ENCODE measurements around the gene MAGI3. TPM values are rescaled to one million over a fixed set of nuclear protein-coding genes. Genes with fewer than 3 reads are reported as not detected.

Gene MAGI3
- total RNA-seq, 1 experiment from 2014 or later = 20.8 TPM

DNA sequence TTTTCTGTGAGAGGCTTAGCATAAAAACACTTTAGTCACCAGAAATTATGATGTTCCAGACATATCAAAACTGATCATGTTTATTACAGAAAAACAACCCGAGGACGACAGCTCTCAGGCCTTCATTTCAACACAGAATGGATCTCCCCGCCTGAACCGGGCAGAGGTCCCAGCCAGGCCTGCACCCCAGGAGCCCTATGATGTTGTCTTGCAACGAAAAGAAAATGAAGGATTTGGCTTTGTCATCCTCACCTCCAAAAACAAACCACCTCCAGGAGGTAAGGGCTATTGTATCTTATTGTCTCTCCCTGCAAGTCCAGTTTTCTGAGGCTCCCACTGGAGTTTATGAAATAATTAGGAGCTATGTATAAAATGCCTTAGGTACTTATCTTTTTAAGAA is 263.4 kb downstream of the MAGI3 start:
- no peak for DNase-seq (ENCODE audit: low spot score)

DNA sequence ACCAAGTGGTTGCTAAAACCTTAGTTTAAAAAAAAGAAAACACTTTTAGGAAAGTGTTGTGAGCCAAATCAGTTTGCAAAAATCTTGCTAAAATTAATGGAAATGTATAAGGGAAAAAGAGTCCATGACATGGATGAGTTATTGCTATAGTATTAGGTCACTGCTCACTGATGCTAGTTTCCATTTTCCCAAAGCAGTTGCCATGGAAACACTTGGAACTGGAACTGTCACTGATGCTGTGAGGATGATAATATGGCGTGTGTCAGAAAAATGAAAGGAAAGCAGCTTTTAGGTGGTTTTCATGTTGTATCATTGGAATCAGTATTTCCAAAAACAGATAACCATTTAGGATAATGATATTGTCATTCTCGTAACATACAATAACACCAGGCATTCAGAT is 264.6 kb downstream of the MAGI3 start:
- no peak for DNase-seq (ENCODE audit: low spot score)

DNA sequence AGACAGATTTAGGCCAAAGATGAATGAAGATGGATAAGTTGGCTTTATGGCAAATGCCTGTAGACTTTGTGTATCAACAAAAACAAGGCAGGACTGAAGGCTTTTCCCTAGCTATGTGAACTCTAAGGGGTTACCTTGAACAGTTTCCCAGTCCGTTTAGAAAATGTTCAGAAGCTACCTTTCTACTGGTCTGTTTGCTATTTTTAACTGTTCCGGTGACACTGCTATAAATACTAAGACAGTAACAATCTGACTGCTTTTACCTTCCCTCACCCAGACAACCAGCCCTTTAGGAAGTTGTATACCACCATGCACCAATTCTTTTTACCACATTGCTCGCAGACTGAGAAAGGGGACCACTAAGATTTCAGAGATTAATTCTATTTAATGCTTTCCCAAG is 266.8 kb downstream of the MAGI3 start:
- no peak for DNase-seq (ENCODE audit: low spot score)

DNA sequence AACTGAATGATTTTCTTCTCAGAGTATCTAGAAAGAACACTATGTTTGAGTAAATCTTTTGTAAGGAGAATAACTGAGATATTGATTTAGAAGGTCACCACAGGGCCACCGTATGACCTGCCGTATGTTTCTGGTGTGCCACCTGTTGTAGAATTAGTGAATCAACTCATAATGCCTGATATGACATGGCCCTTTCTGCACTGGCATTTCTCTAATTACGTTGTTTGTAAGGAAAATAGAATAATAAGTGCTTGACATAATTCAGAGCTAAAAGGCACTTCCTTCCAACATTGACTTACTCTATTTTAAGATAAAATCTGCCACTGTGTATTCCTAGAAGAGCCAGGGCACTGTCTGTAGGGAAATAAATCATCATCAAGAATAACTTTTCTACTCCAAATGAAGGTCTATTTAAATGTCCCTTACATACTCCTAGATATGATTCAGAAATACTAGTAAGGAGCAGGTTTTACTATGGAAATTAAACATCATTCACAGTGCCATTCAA is 267.3 kb downstream of the MAGI3 start:
- DNase-seq (ENCODE audit: low spot score) = no peak

DNA sequence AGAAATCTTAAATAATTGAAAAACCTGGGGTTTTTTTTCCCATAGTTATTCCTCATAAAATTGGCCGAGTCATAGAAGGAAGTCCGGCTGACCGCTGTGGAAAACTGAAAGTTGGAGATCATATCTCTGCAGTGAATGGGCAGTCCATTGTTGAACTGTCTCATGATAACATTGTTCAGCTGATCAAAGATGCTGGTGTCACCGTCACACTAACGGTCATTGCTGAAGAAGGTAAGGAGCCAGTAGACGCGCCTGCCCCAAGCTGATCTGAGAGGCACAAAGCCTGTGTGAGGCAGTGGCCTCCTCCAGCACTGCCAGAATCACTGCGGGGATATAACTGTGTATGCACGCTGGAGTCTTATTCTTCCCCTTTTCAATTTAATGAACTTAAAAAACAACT is 268.7 kb downstream of the MAGI3 start:
- peak; percentile 30 for DNase-seq (ENCODE audit: low spot score)

DNA sequence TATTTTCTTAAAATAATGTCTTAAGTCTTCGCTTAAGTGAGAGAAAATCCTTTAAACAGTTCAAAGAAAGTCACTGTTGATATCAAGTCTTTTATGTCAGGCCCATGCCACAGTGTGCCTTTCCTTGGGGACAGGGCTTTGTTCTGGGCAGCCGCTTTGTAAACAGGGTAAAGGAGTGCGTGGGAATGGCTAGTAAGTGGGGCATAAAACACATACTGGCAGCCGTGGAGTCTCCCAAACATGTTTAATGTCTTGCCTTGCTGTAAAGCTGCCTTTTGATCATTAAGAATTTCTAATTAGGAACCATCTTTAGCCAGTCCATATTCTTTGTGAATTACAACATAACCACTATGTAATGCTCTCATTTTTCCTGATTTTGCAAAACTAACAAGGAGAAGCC is 269.2 kb downstream of the MAGI3 start:
- no peak for DNase-seq (ENCODE audit: low spot score)

DNA sequence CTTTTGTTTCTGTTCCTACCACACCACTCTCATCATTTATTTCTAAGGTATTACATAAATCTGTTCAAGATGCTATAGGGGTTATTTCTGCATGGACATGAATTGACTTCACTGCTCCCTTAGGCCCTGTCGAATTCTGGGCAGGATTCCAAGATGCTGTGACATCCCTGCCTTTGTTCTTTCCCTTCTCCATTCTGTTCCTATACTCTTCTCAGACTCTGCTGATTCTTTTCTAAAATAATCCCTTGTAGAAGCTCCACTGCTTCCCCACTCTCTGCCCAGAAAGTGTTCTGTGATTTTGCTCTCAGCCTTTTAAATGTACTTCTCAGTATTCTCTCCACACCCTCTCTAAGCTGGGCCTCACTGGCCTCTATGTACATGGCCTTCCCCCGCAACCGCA is 269.8 kb downstream of the MAGI3 start:
- DNase-seq (ENCODE audit: low spot score) = no peak

DNA sequence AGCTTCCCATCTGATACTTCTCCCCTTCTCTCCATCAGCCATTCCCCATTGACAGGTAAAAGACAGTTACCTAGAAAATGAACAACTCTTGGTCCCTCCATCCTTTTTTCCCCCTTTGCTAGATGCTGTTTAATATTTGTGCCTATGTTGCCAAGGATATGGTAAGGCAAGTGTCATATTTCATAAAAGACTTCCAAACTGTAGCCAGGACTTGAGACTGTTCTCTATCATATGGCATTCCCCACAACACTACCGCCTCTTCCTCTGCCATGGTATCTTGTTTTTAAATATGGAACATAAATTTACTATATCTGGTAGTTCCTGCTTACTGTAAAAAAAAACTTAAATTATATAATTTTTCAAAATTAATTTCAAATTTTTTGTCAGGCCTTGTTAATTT is 271.8 kb downstream of the MAGI3 start:
- no peak for DNase-seq (ENCODE audit: low spot score)

DNA sequence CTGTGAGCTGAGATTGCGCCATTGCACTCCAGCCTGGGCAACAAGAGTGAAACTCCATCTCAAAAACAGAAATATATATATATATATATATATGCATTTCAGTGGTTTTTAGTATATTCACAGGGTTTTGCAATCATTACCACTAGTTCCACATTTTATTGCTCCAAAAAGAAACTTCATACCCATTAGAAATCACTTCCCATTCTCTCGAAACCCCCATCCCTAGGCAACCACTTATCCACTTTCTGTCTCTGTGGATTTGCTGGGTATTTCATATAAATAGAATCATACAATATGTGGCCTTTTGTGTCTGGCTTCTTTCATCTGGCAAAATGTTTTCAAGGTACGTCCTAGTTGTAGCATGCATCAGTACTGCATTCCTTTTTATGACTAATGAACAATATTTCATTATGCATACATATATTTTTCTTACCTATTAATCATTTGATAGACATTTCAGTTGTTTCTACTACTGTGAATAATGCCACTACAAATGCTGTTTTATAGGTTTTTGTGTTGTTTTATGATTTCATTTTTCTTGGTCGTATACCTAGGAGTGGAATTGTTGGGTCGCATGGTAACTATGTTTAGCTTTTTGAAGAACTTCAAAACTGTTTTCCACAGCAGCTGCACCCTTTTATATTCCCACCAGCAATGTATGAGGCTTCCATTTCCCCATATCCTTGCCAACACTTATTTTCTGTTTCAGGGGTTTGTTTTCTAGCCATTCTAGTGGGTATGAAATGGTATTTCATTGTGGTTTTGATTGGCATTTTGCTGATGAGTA is 273.0 kb downstream of the MAGI3 start:
- no peak for DNase-seq (ENCODE audit: low spot score)

DNA sequence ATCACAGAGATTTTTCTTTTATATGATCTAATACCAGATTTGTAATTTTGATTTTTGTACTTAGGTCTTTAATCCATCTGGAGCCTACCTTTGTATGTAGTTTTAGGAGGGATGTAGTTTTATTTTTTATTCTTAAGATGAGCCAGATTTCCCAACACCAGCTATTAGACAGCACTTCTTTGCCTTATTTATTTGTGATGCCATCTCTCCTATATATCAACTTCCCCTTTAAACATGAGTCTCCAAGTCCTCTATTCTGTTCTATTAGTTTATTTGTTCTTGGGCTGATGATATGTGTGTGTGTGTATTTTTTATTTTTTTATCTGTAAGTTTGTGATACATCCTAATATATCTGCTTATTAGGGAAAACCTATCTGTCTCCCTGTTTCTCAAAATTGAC is 274.8 kb downstream of the MAGI3 start:
- no peak for DNase-seq (ENCODE audit: low spot score)

DNA sequence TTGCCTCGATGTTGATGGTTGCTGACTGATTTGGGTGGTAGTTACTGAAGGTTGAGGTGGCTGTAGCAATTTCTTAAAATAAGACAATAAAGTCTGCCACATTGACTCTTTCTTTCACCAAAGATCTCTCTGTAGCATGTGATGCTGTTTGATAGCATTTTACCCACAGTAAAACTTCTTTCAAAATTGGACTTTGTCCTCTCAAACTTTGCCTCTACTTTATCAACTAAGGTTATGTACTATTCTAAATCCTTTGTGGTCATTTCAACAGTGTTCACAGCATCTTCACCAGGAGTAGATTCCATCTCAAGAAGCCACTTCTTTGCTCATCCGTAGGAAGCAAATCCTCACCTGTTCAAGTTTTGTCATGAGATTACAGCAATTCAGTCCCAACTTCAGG is 275.8 kb downstream of the MAGI3 start:
- DNase-seq (ENCODE audit: low spot score) = no peak

DNA sequence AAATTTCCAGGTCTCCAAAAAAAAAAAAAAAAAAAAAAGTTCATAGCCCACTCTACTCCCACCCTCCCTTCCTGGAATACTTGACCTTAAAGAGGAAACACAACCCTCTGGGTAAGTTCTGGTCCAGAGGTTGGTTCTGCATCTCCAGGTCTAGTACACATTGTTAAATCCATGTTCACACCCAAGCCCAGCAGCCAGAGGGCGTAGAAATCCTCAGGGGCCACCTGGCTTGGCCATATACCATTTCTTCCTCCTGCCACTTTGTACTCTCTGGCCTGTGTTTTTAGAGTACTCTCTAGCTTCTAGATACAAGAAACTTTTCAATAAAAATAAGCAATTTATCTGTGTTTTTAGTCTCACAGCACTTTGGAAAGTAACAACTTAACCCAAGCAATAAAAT is 279.7 kb downstream of the MAGI3 start:
- DNase-seq (ENCODE audit: low spot score) = no peak

DNA sequence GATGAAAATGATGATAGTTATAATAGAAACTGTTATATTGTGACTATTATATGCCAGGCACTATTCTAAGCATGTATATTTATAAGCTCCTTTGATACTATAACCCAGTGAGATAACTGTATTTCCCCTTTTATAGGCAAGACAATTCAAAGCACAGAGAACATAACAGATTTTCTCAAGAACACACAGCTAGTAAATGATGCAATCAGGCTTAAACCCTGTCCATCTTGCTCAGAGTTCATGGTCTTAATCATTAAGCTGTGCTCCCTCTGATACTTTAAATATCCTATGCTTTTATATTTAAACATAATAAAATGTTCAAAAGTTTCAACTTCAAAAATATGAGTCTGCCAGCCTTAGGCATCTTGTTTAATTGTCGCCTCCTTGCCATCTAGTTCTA is 280.3 kb downstream of the MAGI3 start:
- DNase-seq (ENCODE audit: low spot score) = no peak

DNA sequence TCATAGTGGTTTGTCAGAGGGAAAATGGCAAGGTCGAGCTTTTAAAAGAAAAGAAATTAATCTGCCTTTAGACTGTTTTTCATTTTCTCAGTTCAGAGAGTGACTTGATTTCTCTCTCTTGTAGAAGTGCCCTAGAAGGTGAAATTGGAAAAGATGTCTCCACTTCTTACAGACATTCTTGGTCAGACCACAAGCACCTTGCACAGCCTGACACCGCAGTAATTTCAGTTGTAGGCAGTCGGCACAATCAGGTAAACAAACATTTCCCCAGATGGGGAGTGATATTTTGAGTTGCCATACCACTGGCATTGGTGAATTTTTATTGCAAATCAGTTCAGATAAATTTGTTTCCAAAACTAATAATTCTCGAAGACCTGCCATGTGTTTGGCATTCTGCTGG is 282.2 kb downstream of the MAGI3 start:
- no peak for DNase-seq (ENCODE audit: low spot score)

DNA sequence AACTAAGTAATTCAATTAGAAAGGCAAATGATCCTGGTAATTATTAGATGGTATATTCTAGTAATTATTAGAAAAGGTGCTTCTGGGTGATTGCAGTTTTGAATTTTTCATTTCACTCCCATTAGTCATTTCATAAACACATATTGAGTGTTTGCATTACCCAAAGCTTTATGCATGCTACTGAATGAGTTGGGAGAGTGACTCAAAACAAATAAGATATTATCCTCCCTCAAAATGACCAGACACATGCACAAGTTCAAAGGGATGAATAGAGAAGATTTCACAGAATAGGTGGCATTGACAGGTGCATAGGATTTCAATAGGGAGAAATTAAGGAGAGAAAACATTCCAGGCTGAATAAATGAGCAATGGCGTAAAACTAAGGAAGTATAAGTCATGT is 284.3 kb downstream of the MAGI3 start:
- no peak for DNase-seq (ENCODE audit: low spot score)

DNA sequence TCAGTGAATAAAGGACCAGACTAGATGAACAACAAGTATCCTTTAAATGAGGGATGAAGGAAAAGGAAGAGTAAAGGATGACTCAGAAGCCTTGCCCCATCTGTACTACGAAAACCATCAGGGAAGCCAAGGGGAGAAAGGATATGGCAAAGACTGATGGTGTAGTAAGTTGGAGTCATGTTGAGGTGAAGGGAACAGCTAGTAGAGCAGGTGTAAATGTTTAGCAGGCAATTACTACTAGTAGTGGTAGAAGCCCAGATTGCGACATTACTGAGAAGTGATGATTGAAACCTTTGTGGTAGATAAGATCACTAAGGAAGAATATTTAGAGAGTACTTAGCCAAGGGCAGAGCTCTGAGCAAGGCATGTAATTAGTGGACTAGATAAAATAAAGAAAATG is 285.0 kb downstream of the MAGI3 start:
- peak; percentile 30 for DNase-seq (ENCODE audit: low spot score)

DNA sequence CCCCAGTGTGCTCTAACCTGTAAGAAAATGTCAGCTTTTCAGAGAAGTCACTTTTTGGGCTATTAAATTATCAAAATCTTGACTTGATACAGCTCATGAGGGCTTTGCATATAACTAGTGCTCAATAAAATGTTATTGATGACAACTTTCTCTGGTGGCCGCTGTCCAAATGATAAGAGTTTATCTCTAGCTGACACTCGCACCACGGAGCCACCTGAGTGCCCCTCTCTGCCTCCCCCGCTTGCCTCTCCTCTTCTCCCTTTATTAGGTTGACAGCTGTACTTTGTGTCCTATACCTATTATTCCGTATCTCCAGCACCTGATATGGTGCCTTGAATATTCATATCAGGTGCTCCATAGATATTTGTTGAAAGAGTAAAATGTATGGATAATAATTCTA is 286.2 kb downstream of the MAGI3 start:
- no peak for DNase-seq (ENCODE audit: low spot score)

DNA sequence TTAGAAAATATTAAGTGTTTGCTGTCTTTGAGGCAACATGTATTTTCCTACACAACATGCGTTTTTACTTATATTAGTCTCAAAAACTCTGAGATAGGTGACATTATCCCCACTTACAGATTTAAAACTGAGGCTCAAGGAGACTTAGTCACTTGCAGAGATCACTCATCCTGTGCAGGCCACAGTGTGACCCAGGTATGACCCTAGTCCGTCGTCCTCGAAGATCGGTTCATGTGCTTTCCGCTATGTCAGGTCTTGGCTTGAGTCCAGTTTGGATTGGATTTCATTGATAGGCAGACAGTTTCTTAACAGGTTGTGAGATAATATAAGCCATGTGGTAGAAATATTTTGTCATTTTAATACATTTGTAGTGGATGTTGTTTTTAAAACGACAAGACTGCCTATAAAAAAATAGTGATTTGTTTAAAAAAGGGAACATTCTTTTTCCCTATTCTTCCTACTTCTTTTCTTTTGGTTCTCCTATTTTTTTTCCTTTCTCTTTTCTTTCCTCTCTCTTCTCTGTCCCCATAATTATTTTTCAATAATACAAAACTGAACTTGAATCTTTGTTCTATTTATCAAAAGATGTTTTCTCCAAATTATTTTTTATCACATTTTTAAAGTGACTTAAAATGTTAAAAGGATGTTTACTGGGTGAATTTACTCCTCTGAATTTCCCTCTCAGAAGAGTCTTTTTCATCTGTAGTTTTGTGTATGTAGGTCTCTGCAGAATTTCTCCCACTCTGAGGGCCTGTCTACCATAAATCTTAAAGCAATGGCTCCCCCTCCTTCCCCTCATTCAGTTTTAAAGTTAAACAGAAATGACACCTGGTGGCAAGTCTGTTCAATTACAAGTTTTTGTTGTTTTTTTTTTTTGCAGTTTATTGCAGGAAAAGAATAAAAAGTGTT is 287.2 kb downstream of the MAGI3 start:
- DNase-seq (ENCODE audit: low spot score) = peak; percentile 54

DNA sequence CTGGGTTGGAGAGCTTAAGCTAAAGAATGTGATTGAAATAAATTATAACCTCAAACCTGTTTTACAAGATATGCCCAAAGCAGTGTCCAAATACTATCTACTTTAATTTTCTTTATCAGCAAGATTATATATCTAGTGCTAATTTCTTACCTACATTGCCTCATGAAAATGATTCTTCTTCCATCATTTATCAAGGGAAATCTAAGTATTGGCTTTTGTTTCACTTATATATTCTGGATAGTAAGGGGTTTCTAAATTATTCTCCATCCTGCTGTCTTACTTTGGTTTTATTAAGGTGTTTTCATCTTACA is 287.8 kb downstream of the MAGI3 start:
- DNase-seq (ENCODE audit: low spot score) = no peak

DNA sequence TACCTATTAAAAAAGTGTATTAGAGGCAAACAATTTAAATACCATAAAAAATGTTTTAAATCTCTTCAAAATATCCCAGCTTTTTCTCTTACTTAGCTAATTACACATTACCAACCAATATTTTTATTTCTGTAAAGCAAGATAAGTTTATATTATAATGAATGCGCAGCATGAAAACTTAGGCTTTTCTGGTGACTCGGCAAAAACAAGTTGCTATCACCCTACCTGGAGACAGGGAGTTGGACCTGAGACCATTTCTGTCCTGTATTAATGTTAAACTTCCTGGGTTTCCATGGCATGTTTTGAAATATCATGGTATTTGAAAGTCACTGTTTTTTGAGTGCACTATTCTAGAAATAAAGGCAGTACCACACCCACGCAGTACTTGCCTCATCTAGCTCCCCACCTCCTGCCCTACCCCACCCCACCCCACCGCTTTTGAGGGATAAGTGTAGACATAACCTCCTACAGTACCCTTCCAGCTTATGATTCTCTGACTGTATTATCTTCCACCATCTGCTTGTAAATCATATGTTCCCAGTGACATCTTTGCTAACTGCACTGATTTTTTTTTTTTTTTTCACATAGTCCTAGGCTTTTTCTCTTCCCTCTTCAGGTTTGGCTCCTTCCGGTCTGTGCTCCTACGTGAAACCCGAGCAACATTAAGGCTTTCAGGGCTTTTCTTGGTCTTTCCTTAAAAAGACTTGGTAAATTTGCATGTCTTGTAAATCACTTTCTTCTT is 291.5 kb downstream of the MAGI3 start:
- no peak for DNase-seq (ENCODE audit: low spot score)

DNA sequence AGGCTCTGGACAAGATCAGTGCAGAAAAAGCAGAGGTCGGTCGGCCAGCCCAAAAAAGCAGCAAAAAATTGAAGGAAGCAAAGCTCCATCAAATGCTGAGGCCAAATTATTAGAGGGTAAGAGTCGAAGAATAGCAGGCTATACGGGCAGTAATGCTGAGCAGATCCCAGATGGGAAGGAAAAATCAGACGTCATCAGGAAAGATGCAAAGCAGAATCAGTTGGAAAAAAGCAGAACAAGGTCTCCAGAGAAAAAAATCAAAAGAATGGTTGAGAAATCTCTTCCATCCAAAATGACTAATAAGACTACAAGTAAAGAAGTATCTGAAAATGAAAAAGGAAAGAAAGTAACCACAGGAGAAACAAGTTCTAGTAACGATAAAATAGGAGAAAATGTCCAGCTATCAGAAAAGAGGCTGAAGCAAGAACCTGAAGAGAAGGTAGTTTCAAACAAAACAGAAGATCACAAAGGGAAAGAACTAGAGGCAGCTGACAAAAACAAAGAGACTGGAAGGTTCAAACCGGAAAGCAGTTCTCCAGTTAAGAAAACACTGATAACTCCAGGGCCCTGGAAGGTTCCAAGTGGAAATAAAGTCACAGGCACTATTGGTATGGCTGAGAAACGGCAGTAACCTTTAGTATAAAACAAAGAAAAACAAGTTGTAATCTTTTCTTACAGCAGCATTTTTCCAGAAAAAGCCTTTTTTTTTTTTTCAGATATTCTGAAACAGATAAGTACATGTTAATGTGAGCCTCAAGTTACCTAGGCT is 293.3 kb downstream of the MAGI3 start:
- DNase-seq (ENCODE audit: low spot score) = no peak

DNA sequence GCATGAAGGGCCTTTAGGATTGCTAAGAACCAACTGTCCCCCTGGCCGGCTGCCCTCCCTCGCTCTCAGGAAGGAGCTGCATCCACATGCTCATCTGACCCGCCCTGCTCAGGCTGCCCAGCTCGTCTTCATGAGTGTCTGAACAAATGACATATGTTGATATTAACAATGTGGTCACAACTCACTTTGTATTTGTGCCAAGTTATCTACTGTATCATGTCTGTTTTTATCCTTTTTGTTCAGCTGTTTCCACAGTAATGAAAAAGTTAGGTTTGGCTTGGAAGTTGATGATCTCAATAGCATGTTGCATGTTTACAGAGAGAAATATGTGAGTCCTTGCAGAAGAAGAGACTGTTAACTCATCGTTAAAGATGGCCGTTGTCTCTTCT is 293.8 kb downstream of the MAGI3 start:
- DNase-seq (ENCODE audit: low spot score) = no peak
